Hepatocyte (in vitro differentiated cells): ENCODE data around the gene CCZ1B.
"Not testable (repeated sequence)": the region's sequence is repeated elsewhere in the genome, so short reads cannot be mapped to it uniquely, and the experiment has no call there.

ENCODE experiments used
- CTCF ChIP-seq: fragments of 200-600 bp; sonication (generic); IDR thresholded peaks from 2 replicates; pipeline ENCODE4 v1.5.1; 2016; ENCODE audit warnings: antibody characterized with exemption, mild to moderate bottlenecking; ENCODE audit not compliant: poor library complexity
- EZH2 ChIP-seq: fragments of 200-600 bp; sonication (generic); IDR thresholded peaks from 2 replicates; pipeline ENCODE4 v1.6.1; 2016; ENCODE audit warnings: antibody characterized with exemption, mild to moderate bottlenecking, borderline replicate concordance

GRCh38 chr7:6821622-6822021, 4.5 kb downstream of the CCZ1B start:
- TF ChIP-seq CTCF, EZH2: not testable (repeated sequence)
